WTC11 (cell line): ENCODE data around the gene UNC93B1. TPM values are rescaled to one million over a fixed set of nuclear protein-coding genes. Genes with fewer than 3 reads are reported as not detected.

Experiments
- ATAC-seq: fragments of 200-7000 bp; cut with Tn5 transposase; 2 replicates; pipeline ENCODE4 v1.10.0; 2021; ENCODE audit warnings: mild to moderate bottlenecking, moderate library complexity
- CTCF ChIA-PET: fragments of 300-600 bp; sonication (Branson Sonifier 250); formaldehyde crosslinking; loops from one replicate; lab custom pipeline; 2021; ENCODE audit warnings: antibody characterized with exemption; lab: Charles Lee
- POLR2A ChIA-PET: fragments of 350-600 bp; sonication (Branson Sonifier 250); formaldehyde crosslinking; loops from one replicate; lab custom pipeline; 2021; ENCODE audit warnings: antibody characterized with exemption; lab: Charles Lee
- DNase-seq: peaks from one replicate; pipeline ENCODE4 v3.0.0; 2021; ENCODE audit warnings: low spot score
- H3K27ac Mint-ChIP-seq: 2 replicates; pipeline ENCODE4 v1.8.0; 2021; ENCODE audit warnings: mixed read lengths
- H3K27me3 Mint-ChIP-seq: 2 replicates; pipeline ENCODE4 v1.8.0; 2021; ENCODE audit warnings: low read depth, mild to moderate bottlenecking, moderate library complexity, mixed read lengths
- H3K36me3 Mint-ChIP-seq: 2 replicates; pipeline ENCODE4 v1.8.0; 2021; ENCODE audit warnings: mixed read lengths
- H3K4me1 Mint-ChIP-seq: 2 replicates; pipeline ENCODE4 v1.8.0; 2022; ENCODE audit warnings: mixed read lengths
- H3K4me3 Mint-ChIP-seq: 2 replicates; pipeline ENCODE4 v1.8.0; 2021; ENCODE audit warnings: mild to moderate bottlenecking, moderate library complexity, mixed read lengths
- H3K9me3 Mint-ChIP-seq: 2 replicates; pipeline ENCODE4 v1.8.0; 2021; ENCODE audit warnings: mixed read lengths
- ESRRA ChIP-seq: sonication (generic); formaldehyde crosslinking; IDR thresholded peaks from 2 replicates; pipeline ENCODE4 v1.8.1; 2022; ENCODE audit warnings: mild to moderate bottlenecking, missing genetic modification reagents, borderline replicate concordance
- FOXK1 ChIP-seq: sonication (generic); formaldehyde crosslinking; IDR thresholded peaks from 2 replicates; pipeline ENCODE4 v1.8.0; 2022; ENCODE audit warnings: mild to moderate bottlenecking, moderate library complexity, missing genetic modification reagents
- NFATC4 ChIP-seq: fragments of 250-450 bp; sonication (Bioruptor Pico); IDR thresholded peaks from 2 replicates; pipeline ENCODE4 v1.9.0; 2021; ENCODE audit warnings: mild to moderate bottlenecking
- OVOL2 ChIP-seq: fragments of 250-450 bp; sonication (Bioruptor Pico); IDR thresholded peaks from 2 replicates; pipeline ENCODE4 v1.9.0; 2021; ENCODE audit warnings: mild to moderate bottlenecking, borderline replicate concordance
- SMAD3 ChIP-seq: sonication (generic); formaldehyde crosslinking; IDR thresholded peaks from 2 replicates; pipeline ENCODE4 v1.8.0; 2022; ENCODE audit warnings: missing genetic modification reagents, mild to moderate bottlenecking, borderline replicate concordance
- TCF7 ChIP-seq: sonication (generic); formaldehyde crosslinking; IDR thresholded peaks from 2 replicates; pipeline ENCODE4 v1.8.0; 2022; ENCODE audit warnings: mild to moderate bottlenecking, low read depth, missing genetic modification reagents, moderate library complexity
- TP53 ChIP-seq: sonication (generic); formaldehyde crosslinking; IDR thresholded peaks from 2 replicates; pipeline ENCODE4 v1.8.1; 2023; ENCODE audit warnings: mild to moderate bottlenecking, missing genetic modification reagents
- ZBTB21 ChIP-seq: sonication (generic); formaldehyde crosslinking; IDR thresholded peaks from 2 replicates; pipeline ENCODE4 v1.8.1; 2023; ENCODE audit warnings: mild to moderate bottlenecking, missing genetic modification reagents, borderline replicate concordance
- ZNF138 ChIP-seq: sonication (generic); formaldehyde crosslinking; conservative IDR thresholded peaks from 2 replicates; pipeline ENCODE4 v1.8.1; 2022; ENCODE audit warnings: mild to moderate bottlenecking, moderate library complexity, missing genetic modification reagents
- ZNF232 ChIP-seq: sonication (generic); formaldehyde crosslinking; IDR thresholded peaks from 2 replicates; pipeline ENCODE4 v1.8.0; 2022; ENCODE audit warnings: mild to moderate bottlenecking, missing genetic modification reagents
- ZNF396 ChIP-seq: fragments of 250-450 bp; sonication (Bioruptor Pico); IDR thresholded peaks from 2 replicates; pipeline ENCODE4 v1.8.0; 2021; ENCODE audit warnings: mild to moderate bottlenecking, moderate library complexity, borderline replicate concordance
- total RNA-seq: library from RNA; stranded (reverse); gene quantifications from 3 replicates; pipeline ENCODE4 v1.2.3, GENCODE V29; 2021
- TF ChIP-seq, protein P1 (sequence below): sonication (generic); formaldehyde crosslinking; IDR thresholded peaks from 2 replicates; pipeline ENCODE4 v1.8.1; 2023; ENCODE audit warnings: mild to moderate bottlenecking, missing genetic modification reagents, moderate library complexity
- TF ChIP-seq, protein P2 (sequence below): fragments of 250-450 bp; sonication (Bioruptor Pico); IDR thresholded peaks from 2 replicates; pipeline ENCODE4 v1.9.0; 2021; ENCODE audit warnings: moderate library complexity, mild to moderate bottlenecking, inconsistent platforms, borderline replicate concordance
- TF ChIP-seq, protein P3 (sequence below): fragments of 250-450 bp; sonication (Bioruptor Pico); IDR thresholded peaks from 2 replicates; pipeline ENCODE4 v2.1.2; 2022; ENCODE audit warnings: mild to moderate bottlenecking, moderate library complexity
- TF ChIP-seq, protein P4 (sequence below): sonication (generic); formaldehyde crosslinking; IDR thresholded peaks from 2 replicates; pipeline ENCODE4 v1.8.1; 2022; ENCODE audit warnings: low read depth, missing genetic modification reagents, borderline replicate concordance

The UNC93B1 gene
- total RNA-seq, 1 experiment from 2014 or later: 27.9 TPM

DNA sequence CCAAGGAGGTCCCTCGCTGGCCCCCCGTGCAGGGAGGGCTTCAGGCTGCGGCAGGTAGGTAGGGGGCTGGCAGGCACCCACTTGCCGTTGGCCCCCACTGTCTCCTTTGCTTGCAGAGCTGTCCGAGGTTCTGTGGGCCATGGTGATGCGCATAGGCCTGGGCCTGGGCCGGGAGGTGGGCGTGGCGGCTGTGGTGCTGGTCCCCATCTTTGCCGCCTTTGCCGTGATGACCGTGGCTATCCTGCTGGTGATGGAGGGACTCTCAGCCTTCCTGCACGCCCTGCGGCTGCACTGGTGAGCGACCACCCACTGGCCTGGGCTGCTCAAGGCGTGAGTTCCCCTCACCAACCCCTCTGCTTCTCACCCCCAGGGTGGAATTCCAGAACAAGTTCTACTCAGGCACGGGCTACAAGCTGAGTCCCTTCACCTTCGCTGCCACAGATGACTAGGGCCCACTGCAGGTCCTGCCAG, 46.5 kb upstream of the UNC93B1 start:
- TF ChIP-seq, protein P1, sequence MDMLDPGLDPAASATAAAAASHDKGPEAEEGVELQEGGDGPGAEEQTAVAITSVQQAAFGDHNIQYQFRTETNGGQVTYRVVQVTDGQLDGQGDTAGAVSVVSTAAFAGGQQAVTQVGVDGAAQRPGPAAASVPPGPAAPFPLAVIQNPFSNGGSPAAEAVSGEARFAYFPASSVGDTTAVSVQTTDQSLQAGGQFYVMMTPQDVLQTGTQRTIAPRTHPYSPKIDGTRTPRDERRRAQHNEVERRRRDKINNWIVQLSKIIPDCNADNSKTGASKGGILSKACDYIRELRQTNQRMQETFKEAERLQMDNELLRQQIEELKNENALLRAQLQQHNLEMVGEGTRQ (CRISPR knock-in tag): no peak
- TF ChIP-seq, protein P2, sequence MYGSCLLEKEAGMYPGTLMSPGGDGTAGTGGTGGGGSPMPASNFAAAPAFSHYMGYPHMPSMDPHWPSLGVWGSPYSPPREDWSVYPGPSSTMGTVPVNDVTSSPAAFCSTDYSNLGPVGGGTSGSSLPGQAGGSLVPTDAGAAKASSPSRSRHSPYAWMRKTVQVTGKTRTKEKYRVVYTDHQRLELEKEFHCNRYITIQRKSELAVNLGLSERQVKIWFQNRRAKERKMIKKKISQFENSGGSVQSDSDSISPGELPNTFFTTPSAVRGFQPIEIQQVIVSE (CRISPR knock-in tag): no peak
- no peak for TF ChIP-seq ZBTB21 (CRISPR knock-in tag)
- TF ChIP-seq SMAD3 (CRISPR knock-in tag): no peak
- TF ChIP-seq, protein P3, sequence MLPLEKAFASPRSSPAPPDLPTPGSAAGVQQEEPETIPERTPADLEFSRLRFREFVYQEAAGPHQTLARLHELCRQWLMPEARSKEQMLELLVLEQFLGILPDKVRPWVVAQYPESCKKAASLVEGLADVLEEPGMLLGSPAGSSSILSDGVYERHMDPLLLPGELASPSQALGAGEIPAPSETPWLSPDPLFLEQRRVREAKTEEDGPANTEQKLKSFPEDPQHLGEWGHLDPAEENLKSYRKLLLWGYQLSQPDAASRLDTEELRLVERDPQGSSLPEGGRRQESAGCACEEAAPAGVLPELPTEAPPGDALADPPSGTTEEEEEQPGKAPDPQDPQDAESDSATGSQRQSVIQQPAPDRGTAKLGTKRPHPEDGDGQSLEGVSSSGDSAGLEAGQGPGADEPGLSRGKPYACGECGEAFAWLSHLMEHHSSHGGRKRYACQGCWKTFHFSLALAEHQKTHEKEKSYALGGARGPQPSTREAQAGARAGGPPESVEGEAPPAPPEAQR: no peak
- TF ChIP-seq ESRRA: no peak
- 0 out of 2 replicates have a peak, but pooled peaks have one; percentile 17 for TF ChIP-seq TP53 (CRISPR knock-in tag)
- ChIA-PET CTCF (interaction anchor here (1.0 to 2.2 kb wide), 4 partner anchors 9 to 159 kb away, joined by 3 to 7 read pairs (median 3); no protein-coding TSS in a partner anchor), POLR2A (no interaction called here)
- peak overlapping the region; percentile 72 for H3K27ac Mint-ChIP-seq
- peaks cover 6% of the 10 kb centered on the region for H3K4me1 Mint-ChIP-seq
- H3K27me3 Mint-ChIP-seq: no peaks in the 10 kb centered on the region
- H3K9me3 Mint-ChIP-seq: no peaks in the 10 kb centered on the region
- ATAC-seq: no peak
- peaks cover 12% of the 10 kb centered on the region for H3K36me3 Mint-ChIP-seq
- DNase-seq: no peak
- H3K4me3 Mint-ChIP-seq: no peak overlapping the region

DNA sequence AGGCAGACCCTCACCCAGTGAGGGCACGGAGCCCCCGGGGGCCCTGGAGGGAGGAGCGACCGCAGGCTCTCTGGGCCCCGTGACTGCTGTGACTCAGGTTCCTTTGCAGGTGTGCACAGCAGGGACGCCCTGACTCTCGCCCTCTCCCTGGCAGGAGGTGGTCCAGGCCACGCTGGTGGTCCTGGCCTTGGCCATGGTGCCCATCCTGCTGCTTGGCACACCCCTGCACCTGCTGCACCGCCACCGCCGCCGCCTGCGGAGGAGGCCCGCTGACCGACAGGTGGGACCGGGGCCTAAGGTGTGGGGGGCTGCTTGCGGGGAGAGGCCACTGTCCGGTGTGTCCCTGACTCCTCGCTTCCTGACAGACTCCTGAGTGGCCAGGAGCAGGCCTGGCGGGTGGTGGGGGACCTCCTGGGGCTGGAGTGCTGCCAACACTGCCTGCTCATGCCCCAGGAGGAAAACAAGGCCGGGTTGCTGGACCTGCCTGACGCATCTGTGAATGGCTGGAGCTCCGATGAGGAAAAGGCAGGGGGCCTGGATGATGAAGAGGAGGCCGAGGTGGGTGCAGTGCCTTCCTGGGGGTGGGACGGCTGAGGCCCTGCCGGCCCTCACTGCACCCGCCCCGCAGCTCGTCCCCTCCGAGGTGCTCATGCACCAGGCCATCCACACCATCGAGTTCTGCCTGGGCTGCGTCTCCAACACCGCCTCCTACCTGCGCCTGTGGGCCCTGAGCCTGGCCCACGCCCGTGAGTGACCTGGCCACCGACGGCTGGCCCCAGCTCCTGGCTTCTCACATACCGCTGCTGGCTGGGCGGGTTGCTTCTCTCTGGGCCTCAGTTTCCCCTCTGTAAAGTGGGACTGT, 45.8 kb upstream of the UNC93B1 start:
- Mint-ChIP-seq H3K36me3 (peaks cover 12% of the 10 kb centered on the region), H3K4me1 (peaks cover 6% of the 10 kb centered on the region), H3K27ac (no peak overlapping the region), H3K27me3 (no peaks in the 10 kb centered on the region), H3K4me3 (no peak overlapping the region), H3K9me3 (no peaks in the 10 kb centered on the region)
- ATAC-seq: no peak
- POLR2A ChIA-PET: interaction anchor here (0.6 kb wide), 1 partner anchor 61 kb away, joined by 3 read pairs; no protein-coding TSS in a partner anchor
- no peak for DNase-seq
- CTCF ChIA-PET: interaction anchor here (0.7 to 2.2 kb wide), 5 partner anchors 8 to 41 kb away, joined by 3 to 7 read pairs (median 3); no protein-coding TSS in a partner anchor
- TF ChIP-seq NFATC4 (CRISPR knock-in tag): no peak
- TF ChIP-seq FOXK1: no peak
- no peak for TF ChIP-seq ZNF396 (CRISPR knock-in tag)
- TF ChIP-seq, protein P4, sequence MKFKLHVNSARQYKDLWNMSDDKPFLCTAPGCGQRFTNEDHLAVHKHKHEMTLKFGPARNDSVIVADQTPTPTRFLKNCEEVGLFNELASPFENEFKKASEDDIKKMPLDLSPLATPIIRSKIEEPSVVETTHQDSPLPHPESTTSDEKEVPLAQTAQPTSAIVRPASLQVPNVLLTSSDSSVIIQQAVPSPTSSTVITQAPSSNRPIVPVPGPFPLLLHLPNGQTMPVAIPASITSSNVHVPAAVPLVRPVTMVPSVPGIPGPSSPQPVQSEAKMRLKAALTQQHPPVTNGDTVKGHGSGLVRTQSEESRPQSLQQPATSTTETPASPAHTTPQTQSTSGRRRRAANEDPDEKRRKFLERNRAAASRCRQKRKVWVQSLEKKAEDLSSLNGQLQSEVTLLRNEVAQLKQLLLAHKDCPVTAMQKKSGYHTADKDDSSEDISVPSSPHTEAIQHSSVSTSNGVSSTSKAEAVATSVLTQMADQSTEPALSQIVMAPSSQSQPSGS (CRISPR knock-in tag): no peak
- TF ChIP-seq ZBTB21 (CRISPR knock-in tag): no peak
- TF ChIP-seq TCF7 (CRISPR knock-in tag): no peak
- TF ChIP-seq OVOL2 (CRISPR knock-in tag): no peak
- TF ChIP-seq ZNF138 (CRISPR knock-in tag): no peak
- no peak for TF ChIP-seq ESRRA
- TF ChIP-seq ZNF232 (CRISPR knock-in tag): no peak
